ENCODE measurements around the gene MIOX. TPM values are rescaled to one million over a fixed set of nuclear protein-coding genes. Genes with fewer than 3 reads are reported as not detected.

Gene MIOX
- total RNA-seq, 1 donor from 2014 or later = not detected

DNA sequence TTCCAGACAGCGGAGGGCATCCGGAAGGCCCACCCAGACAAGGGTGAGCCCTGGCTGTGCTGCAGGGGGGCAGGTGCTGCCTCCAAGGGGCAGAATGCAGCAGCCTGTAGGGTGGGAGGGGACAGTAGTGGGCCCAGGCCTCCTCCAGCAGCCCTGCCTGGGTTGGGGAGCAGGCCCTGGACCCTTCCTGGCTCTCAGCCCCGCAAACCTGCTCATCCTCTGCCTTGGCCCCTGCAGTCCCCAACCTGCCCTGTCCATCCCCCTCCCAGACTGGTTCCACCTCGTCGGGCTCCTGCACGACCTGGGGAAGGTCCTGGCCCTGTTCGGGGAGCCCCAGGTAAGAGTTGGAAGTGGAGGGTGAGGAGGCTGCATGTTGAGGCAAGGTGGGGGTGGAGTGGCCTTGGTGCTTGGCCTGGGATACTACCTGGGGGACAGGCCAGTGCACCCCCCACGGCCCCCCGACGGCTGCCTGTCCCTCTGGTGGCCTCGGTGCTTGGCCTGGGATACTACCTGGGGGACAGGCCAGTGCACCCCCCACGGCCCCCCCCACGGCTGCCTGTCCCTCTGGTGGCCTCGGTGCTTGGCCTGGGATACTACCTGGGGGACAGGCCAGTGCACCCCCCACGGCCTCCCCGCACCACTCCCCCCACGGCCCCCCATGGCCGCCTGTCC, 1.5 kb downstream of the MIOX start:
- no peak overlapping the region for H3K27ac ChIP-seq (replicated peaks)
- no peak for DNase-seq
- no peak overlapping the region for H3K4me3 ChIP-seq
- TF ChIP-seq CTCF (IDR thresholded peaks at IDR 0.05; ENCODE audit: borderline replicate concordance) = no peak
- H3K36me3 ChIP-seq = no peaks in the 10 kb centered on the region
- no peaks in the 10 kb centered on the region for H3K9me3 ChIP-seq (replicated peaks)
- H3K4me1 ChIP-seq = no peaks in the 10 kb centered on the region
- intact Hi-C loops (cut with micrococcal nuclease) = no loop called here
- H3K27me3 ChIP-seq (ENCODE audit: low read depth) = peaks cover 65% of the 10 kb centered on the region

GRCh38 chr22:50488886-50489285, 2.2 kb downstream of the MIOX start:
- TF ChIP-seq CTCF (IDR thresholded peaks at IDR 0.05; ENCODE audit: borderline replicate concordance) = no peak
- H3K4me1 ChIP-seq = no peaks in the 10 kb centered on the region
- no peak overlapping the region for H3K27ac ChIP-seq (replicated peaks)
- no peaks in the 10 kb centered on the region for H3K36me3 ChIP-seq
- H3K4me3 ChIP-seq = no peak overlapping the region
- intact Hi-C loops (cut with micrococcal nuclease) = no loop called here
- no peaks in the 10 kb centered on the region for H3K9me3 ChIP-seq (replicated peaks)
- peaks cover 58% of the 10 kb centered on the region for H3K27me3 ChIP-seq (ENCODE audit: low read depth)
- no peak for DNase-seq

- no peak overlapping the region for H3K27ac ChIP-seq (replicated peaks)
- H3K4me3 ChIP-seq = no peak overlapping the region
- peaks cover 50% of the 10 kb centered on the region for H3K27me3 ChIP-seq (ENCODE audit: low read depth)
- no peaks in the 10 kb centered on the region for H3K36me3 ChIP-seq
- no peak for TF ChIP-seq CTCF (IDR thresholded peaks at IDR 0.05; ENCODE audit: borderline replicate concordance)
- intact Hi-C loops (cut with micrococcal nuclease) = no loop called here
- no peak for DNase-seq
- no peaks in the 10 kb centered on the region for H3K4me1 ChIP-seq
- H3K9me3 ChIP-seq (replicated peaks) = no peaks in the 10 kb centered on the region
Observed at GRCh38 chr22:50489363-50490243, 2.9 kb downstream of the MIOX start.

GRCh38 chr22:50490531-50491308, 4.1 kb downstream of the MIOX start:
- H3K4me3 ChIP-seq = no peak overlapping the region
- no peak overlapping the region for H3K27ac ChIP-seq (replicated peaks)
- no peak for TF ChIP-seq CTCF (IDR thresholded peaks at IDR 0.05; ENCODE audit: borderline replicate concordance)
- no peak for DNase-seq
- no peaks in the 10 kb centered on the region for H3K4me1 ChIP-seq
- H3K9me3 ChIP-seq (replicated peaks) = no peaks in the 10 kb centered on the region
- intact Hi-C loops (cut with micrococcal nuclease) = no loop called here
- H3K27me3 ChIP-seq (ENCODE audit: low read depth) = peaks cover 39% of the 10 kb centered on the region
- no peaks in the 10 kb centered on the region for H3K36me3 ChIP-seq

GRCh38 chr22:50497093-50497492, 10.4 kb downstream of the MIOX start:
- H3K27ac ChIP-seq (replicated peaks) = no peak overlapping the region
- DNase-seq = no peak
- intact Hi-C loops (cut with micrococcal nuclease) = no loop called here
- no peak for TF ChIP-seq CTCF (IDR thresholded peaks at IDR 0.05; ENCODE audit: borderline replicate concordance)
- H3K9me3 ChIP-seq (replicated peaks) = no peaks in the 10 kb centered on the region
- peaks cover under 1% of the 10 kb centered on the region for H3K36me3 ChIP-seq
- no peak overlapping the region for H3K4me3 ChIP-seq
- H3K4me1 ChIP-seq = peaks cover 9% of the 10 kb centered on the region
- H3K27me3 ChIP-seq (ENCODE audit: low read depth) = no peaks in the 10 kb centered on the region

All from left ventricle myocardium inferior (tissue), 1 donor.